Measurements from ENCODE around the gene RXRA. TPM values are rescaled to one million over a fixed set of nuclear protein-coding genes. Genes with fewer than 3 reads are reported as not detected.
"Not testable (repeated sequence)": the region's sequence is repeated elsewhere in the genome, so short reads cannot be mapped to it uniquely, and the experiment has no call there.

The RXRA gene
- total and polyA plus RNA-seq, 2 of the 4 experiments (the other 2 are of a cell fraction): 7.5 to 17.9 TPM

DNA sequence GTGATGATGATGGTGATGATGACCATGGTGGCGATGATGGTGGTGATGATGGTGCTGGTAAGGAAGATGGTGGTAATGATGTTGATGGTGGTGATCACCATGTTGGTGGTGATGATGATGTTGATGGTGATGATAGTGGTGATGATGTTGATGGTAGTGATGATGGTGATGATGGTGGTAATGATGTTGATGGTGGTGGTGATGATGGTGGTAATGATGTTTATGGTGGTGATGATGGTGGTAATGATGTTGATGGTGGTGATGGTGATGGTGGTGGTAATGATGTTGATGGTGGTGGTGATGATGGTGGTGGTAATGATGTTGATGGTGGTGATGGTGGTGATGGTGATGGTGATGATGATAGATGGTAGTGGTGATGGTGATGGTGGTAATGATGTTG is 20.7 kb upstream of the RXRA start:
- H3K4me2 ChIP-seq (ENCODE audit: low read depth, low read length): no peak overlapping the region
- H4K8ac ChIP-seq (ENCODE audit: low read depth in 2 of 2, low read length in 2 of 2): no peak overlapping the region
- ChIA-PET CTCF (no interaction called here), POLR2A (ENCODE audit: unreplicated experiment) (no interaction called here)
- ATAC-seq (ENCODE audit: low read depth) (no peak), DNase-seq (no peak)
- H2AK5ac ChIP-seq (ENCODE audit: low read depth, low read length): peak overlapping the region; percentile 39
- no peak overlapping the region for H2BK120ac ChIP-seq (ENCODE audit: low read depth, low read length)
- H3K36me3 ChIP-seq (ENCODE audit: control insufficient read depth, insufficient read depth, low read length): no peaks in the 10 kb centered on the region
- peaks cover 34% of the 10 kb centered on the region for H3K27me3 ChIP-seq (ENCODE audit: control insufficient read depth, insufficient read depth, low read length)
- no peak overlapping the region for H2BK15ac ChIP-seq (ENCODE audit: low read depth, low read length)
- H3K18ac ChIP-seq (ENCODE audit: low read depth, low read length): no peak overlapping the region
- no peak overlapping the region for H2AFZ ChIP-seq (replicated peaks; ENCODE audit: low read length, poor library complexity)
- peak overlapping the region; percentile 80 for H2BK5ac ChIP-seq (ENCODE audit: low read depth, low read length, poor library complexity, severe bottlenecking)
- H4K91ac ChIP-seq (ENCODE audit: insufficient read depth, low read depth, low read length): no peak overlapping the region
- no peak overlapping the region for H3K14ac ChIP-seq (replicated peaks; ENCODE audit: low read depth, low read length)
- in situ Hi-C loops (cut with MboI; ENCODE audit: low sequenced_read_pairs): no loop called here
- no peaks in the 10 kb centered on the region for H4K20me1 ChIP-seq (ENCODE audit: insufficient read depth, low read length)
- dilution Hi-C loops (cut with HindIII; ENCODE audit: low sequenced_read_pairs, unreplicated experiment): no loop called here
- no peak overlapping the region for H2AK9ac ChIP-seq (replicated peaks; ENCODE audit: low read depth, low read length, poor library complexity)
- intact Hi-C loops (cut with micrococcal nuclease): no loop called here
- no peaks in the 10 kb centered on the region for H3K9me1 ChIP-seq (ENCODE audit: insufficient read depth, low read length)
- no peak overlapping the region for H3K4me3 ChIP-seq (ENCODE audit: insufficient read depth, low read depth, low read length)
- H3K56ac ChIP-seq (ENCODE audit: extremely low read depth, insufficient read depth, low read length): no peak overlapping the region
- no peaks in the 10 kb centered on the region for H3K79me1 ChIP-seq (ENCODE audit: low read depth in 1 of 2, low read length in 2 of 2)
- H3K9ac ChIP-seq (ENCODE audit: low read depth, low read length): no peak overlapping the region
- TF ChIP-seq, protein P1, sequence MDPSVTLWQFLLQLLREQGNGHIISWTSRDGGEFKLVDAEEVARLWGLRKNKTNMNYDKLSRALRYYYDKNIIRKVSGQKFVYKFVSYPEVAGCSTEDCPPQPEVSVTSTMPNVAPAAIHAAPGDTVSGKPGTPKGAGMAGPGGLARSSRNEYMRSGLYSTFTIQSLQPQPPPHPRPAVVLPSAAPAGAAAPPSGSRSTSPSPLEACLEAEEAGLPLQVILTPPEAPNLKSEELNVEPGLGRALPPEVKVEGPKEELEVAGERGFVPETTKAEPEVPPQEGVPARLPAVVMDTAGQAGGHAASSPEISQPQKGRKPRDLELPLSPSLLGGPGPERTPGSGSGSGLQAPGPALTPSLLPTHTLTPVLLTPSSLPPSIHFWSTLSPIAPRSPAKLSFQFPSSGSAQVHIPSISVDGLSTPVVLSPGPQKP (IDR thresholded peaks at IDR 0.05; ENCODE audit: borderline replicate concordance, low read depth, low read length): no peak
- no TSS peak for BruUV-seq (replicated peaks)
- H3K27ac ChIP-seq (ENCODE audit: insufficient read depth, low read length): no peak overlapping the region
- H2BK20ac ChIP-seq (ENCODE audit: low read depth, low read length): no peak overlapping the region
- H3K4me1 ChIP-seq (ENCODE audit: control insufficient read depth, insufficient read depth, low read length): no peaks in the 10 kb centered on the region
- H4K5ac ChIP-seq (ENCODE audit: low read depth, low read length): no peak overlapping the region
- no peak overlapping the region for H3K23ac ChIP-seq (ENCODE audit: low read depth, low read length)
- 100% methylated on average over 1 of the region's 1 CpG; no CpG with 5 or more reads in 1 of the 2 experiments for WGBS, 2 experiments (ENCODE audit: extremely low coverage in 2 of 2, insufficient read length in 1 of 2)
- no peak overlapping the region for H3K4ac ChIP-seq (ENCODE audit: low read depth, low read length)
- no peaks in the 10 kb centered on the region; the same call in 1 of the 2 replicates for H3K9me3 ChIP-seq (ENCODE audit: control insufficient read depth, insufficient read depth, low read length)

GRCh38 chr9:134306042-134306441 is 20.2 kb upstream of the RXRA start:
- H3K27ac ChIP-seq (ENCODE audit: insufficient read depth, low read length); ATAC-seq (ENCODE audit: low read depth); H2AFZ ChIP-seq (replicated peaks; ENCODE audit: low read length, poor library complexity); H3K18ac ChIP-seq (ENCODE audit: low read depth, low read length); H2BK20ac ChIP-seq (ENCODE audit: low read depth, low read length); H4K5ac ChIP-seq (ENCODE audit: low read depth, low read length); H3K4me1 ChIP-seq (ENCODE audit: control insufficient read depth, insufficient read depth, low read length); H3K4me3 ChIP-seq (ENCODE audit: insufficient read depth, low read depth, low read length); H4K8ac ChIP-seq (ENCODE audit: low read depth in 2 of 2, low read length in 2 of 2); H3K4me2 ChIP-seq (ENCODE audit: low read depth, low read length); DNase-seq; H3K9me1 ChIP-seq (ENCODE audit: insufficient read depth, low read length); H3K4ac ChIP-seq (ENCODE audit: low read depth, low read length); H2AK5ac ChIP-seq (ENCODE audit: low read depth, low read length); H3K23ac ChIP-seq (ENCODE audit: low read depth, low read length); H3K36me3 ChIP-seq (ENCODE audit: control insufficient read depth, insufficient read depth, low read length); intact Hi-C loops (cut with micrococcal nuclease); H3K14ac ChIP-seq (replicated peaks; ENCODE audit: low read depth, low read length); dilution Hi-C loops (cut with HindIII; ENCODE audit: low sequenced_read_pairs, unreplicated experiment); H4K20me1 ChIP-seq (ENCODE audit: insufficient read depth, low read length); H3K9me3 ChIP-seq (ENCODE audit: control insufficient read depth, insufficient read depth, low read length); H3K9ac ChIP-seq (ENCODE audit: low read depth, low read length); CTCF ChIA-PET; H2AK9ac ChIP-seq (replicated peaks; ENCODE audit: low read depth, low read length, poor library complexity); H2BK15ac ChIP-seq (ENCODE audit: low read depth, low read length); POLR2A ChIA-PET (ENCODE audit: unreplicated experiment); H4K91ac ChIP-seq (ENCODE audit: insufficient read depth, low read depth, low read length); H3K56ac ChIP-seq (ENCODE audit: extremely low read depth, insufficient read depth, low read length); in situ Hi-C loops (cut with MboI; ENCODE audit: low sequenced_read_pairs); H2BK120ac ChIP-seq (ENCODE audit: low read depth, low read length); H3K79me1 ChIP-seq (ENCODE audit: low read depth in 1 of 2, low read length in 2 of 2); BruUV-seq (replicated peaks): not testable (repeated sequence)
- peaks cover 32% of the 10 kb centered on the region for H3K27me3 ChIP-seq (ENCODE audit: control insufficient read depth, insufficient read depth, low read length)
- peak overlapping the region; percentile 80 for H2BK5ac ChIP-seq (ENCODE audit: low read depth, low read length, poor library complexity, severe bottlenecking)
